GM18517 (cell line): Measurements from ENCODE around the gene CNTN5.

Experiments
- ATAC-seq: cut with Tn5 transposase; IDR thresholded peaks from one replicate; pipeline ENCODE4 v1.9.1; 2021; ENCODE audit warnings: mild to moderate bottlenecking, moderate library complexity; ENCODE audit not compliant: unreplicated experiment

CNTN5 gene

GRCh38 chr11:99589771-99590170 lies 569.0 kb downstream of the CNTN5 start:
- no peak for ATAC-seq

- ATAC-seq: no peak
Measured at GRCh38 chr11:99592266-99592665, 571.5 kb downstream of the CNTN5 start.

GRCh38 chr11:99593197-99593596 lies 572.4 kb downstream of the CNTN5 start:
- ATAC-seq: no peak

- no peak for ATAC-seq
Measured at GRCh38 chr11:99601179-99601578, 580.4 kb downstream of the CNTN5 start.

GRCh38 chr11:99614352-99614751 lies 593.6 kb downstream of the CNTN5 start:
- no peak for ATAC-seq

GRCh38 chr11:99630629-99631028 lies 609.9 kb downstream of the CNTN5 start:
- no peak for ATAC-seq

- ATAC-seq: no peak
Measured at GRCh38 chr11:99631618-99632017, 610.9 kb downstream of the CNTN5 start.

- ATAC-seq: no peak
Measured at GRCh38 chr11:99632969-99633368, 612.2 kb downstream of the CNTN5 start.

GRCh38 chr11:99634581-99634980 lies 613.8 kb downstream of the CNTN5 start:
- ATAC-seq: no peak

- no peak for ATAC-seq
Measured at GRCh38 chr11:99638073-99638553, 617.4 kb downstream of the CNTN5 start.

GRCh38 chr11:99640671-99641070 lies 619.9 kb downstream of the CNTN5 start:
- no peak for ATAC-seq

GRCh38 chr11:99645934-99646333 lies 625.2 kb downstream of the CNTN5 start:
- no peak for ATAC-seq

- ATAC-seq: no peak
Measured at GRCh38 chr11:99670067-99670676, 649.4 kb downstream of the CNTN5 start.

- ATAC-seq: no peak
Measured at GRCh38 chr11:99671808-99672409, 651.2 kb downstream of the CNTN5 start.

- no peak for ATAC-seq
Measured at GRCh38 chr11:99676292-99676691, 655.5 kb downstream of the CNTN5 start.

- no peak for ATAC-seq
Measured at GRCh38 chr11:99682171-99682570, 661.4 kb downstream of the CNTN5 start.

- no peak for ATAC-seq
Measured at GRCh38 chr11:99682646-99683045, 661.9 kb downstream of the CNTN5 start.

- no peak for ATAC-seq
Measured at GRCh38 chr11:99683933-99684332, 663.2 kb downstream of the CNTN5 start.

- ATAC-seq: no peak
Measured at GRCh38 chr11:99686838-99687237, 666.1 kb downstream of the CNTN5 start.

GRCh38 chr11:99687320-99687719 lies 666.6 kb downstream of the CNTN5 start:
- ATAC-seq: no peak

- no peak for ATAC-seq
Measured at GRCh38 chr11:99693941-99694492, 673.3 kb downstream of the CNTN5 start.

- ATAC-seq: no peak
Measured at GRCh38 chr11:99695106-99695505, 674.4 kb downstream of the CNTN5 start.
